COLO668 (cell line): ENCODE measurements around the gene CEP76.

Experiments
- DNase-seq: peaks from one replicate; lab custom pipeline; 2025; ENCODE audit not compliant: unreplicated experiment; lab: John Stamatoyannopoulos, UW

CEP76 gene

DNA sequence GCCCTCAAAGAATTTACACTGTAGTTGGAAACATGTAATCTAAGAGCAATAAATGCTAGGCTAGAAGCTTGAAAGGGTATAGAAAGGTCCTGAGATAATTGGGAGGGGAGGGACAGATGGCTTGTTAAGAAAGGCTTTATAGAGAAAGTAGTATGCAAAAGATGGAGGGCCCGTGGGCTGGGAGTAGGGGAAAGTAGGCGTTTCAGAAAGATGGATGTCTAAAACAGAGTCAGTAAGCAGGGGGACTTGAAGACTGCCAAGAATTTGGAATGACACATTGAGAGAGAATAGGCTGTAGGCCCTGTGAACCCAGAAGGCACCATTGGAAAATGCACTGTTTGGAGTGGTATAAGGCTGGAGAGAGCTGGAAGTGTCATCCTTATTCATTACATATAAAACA, 1.1 kb upstream of the CEP76 start:
- DNase-seq, result no peak

DNA sequence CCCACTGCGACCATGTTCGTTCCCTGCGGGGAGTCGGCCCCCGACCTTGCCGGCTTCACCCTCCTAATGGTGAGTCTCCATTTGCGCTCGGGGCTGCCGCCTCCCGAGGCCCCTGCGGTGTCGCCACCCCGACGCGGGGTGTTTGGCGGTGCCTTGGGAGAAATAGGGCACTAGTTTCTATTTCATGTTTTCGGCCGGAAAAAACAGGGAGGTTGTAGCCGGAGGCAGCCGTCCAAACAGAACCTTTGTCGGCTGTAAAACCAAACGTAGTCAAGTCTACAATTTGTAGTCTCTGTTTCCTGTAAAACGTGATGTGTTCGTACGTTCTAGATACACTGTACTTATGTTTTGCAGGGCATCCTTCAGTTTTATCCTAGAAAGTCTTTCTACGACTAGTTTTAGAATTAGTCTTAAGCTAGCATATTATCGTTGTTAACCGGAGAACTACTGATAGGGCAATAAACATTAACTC, 609 bp upstream of the CEP76 start:
- DNase-seq, result no peak

GRCh38 chr18:12701161-12701560, 1.4 kb downstream of the CEP76 start:
- DNase-seq, result no peak

DNA sequence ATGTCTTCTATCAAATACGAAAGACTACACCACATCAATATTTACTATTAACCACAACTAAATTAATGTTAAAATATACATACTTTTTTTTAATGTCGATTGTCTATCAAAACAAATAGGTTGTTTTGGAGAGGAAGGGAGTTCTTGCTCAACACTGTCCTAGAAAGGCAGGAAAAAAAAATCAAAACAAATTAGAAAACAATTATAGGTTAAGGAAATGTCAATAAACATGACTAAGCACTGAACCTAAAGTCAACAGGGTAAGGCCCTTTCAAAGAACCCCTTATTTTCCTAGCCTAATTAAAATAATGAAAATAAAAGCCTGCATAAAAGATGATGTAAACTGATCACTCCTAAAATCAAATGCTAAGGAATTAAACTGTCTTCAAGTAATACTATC, 2.8 kb downstream of the CEP76 start:
- no peak for DNase-seq

GRCh38 chr18:12694032-12694431, 8.5 kb downstream of the CEP76 start:
- no peak for DNase-seq

GRCh38 chr18:12692206-12692605, 10.3 kb downstream of the CEP76 start:
- DNase-seq, result no peak

DNA sequence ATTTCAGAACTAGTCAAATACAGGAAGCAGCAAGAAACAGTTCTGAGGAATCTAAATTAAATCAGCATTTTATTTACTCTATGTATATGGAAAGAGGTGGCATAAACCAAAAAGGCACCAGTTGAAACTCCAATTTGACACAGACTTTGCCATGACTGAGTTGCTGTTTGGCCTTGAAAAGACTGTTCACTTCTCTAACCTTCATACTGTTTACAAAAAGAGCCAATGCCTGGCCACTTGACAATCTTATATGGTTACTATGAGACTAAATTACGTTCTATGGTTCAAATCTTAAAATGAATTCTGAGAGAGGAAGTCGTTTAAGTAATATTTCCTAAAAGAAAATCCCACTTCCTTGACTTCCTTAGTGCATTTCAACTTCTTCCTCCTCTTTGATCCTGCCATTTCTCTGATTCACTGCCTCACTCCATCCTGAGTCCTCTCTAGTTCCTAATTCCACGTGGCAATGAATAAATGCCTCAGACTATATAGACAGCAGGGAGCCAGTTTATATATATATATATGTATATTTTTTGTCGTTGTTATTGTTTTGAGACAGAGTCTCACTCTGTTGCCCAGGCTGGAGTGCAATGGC, 13.2 kb downstream of the CEP76 start:
- DNase-seq, result no peak

GRCh38 chr18:12686100-12686499, 16.4 kb downstream of the CEP76 start:
- DNase-seq, result no peak

- no peak for DNase-seq
These were observed 23.2 kb downstream of the CEP76 start for GRCh38 chr18:12679183-12679786.

GRCh38 chr18:12668041-12668440, 34.5 kb downstream of the CEP76 start:
- no peak for DNase-seq

GRCh38 chr18:12659904-12660605, 42.5 kb downstream of the CEP76 start:
- DNase-seq, result peak; percentile 35

- peak; percentile 65 for DNase-seq
These were observed 43.9 kb downstream of the CEP76 start for GRCh38 chr18:12658426-12659138.

DNA sequence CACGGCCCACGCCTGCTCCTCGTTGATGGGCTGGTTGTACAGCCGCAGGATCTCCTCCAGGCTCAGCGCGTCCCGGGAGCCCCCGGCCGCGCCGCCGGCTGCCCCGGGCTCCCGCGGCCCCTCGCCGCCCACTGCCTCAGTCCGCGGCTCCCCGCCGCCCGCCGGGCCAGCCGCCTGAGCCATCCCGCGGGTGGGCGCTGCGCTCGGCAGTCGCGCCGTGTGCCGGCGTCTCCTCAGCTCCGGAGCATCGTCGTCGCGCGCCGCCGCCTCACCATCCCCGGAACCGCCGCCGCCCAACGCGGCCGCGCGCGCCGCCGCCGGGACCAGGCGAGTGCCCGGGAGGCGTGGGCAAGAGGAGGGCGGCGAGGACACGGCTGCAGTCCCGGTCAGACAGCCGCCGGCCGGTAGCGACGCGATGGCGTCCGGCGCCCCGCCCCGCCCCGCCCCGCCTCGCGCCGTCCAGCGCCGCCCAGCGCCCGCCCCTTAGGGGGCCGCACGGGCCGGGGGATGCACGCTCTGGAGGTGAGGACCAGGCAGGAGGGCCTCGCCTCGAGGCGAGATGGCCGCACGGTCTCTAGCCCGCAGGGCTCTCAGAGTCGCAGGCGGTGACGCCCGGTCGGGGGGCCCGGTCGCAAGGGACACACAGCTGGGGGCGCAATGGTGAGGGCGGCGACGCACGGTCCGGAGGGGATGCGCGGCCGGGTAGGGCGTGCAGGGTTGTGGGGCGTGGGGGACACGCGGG, 44.7 kb downstream of the CEP76 start, which contains the start of gene SPIRE1:
TSS of gene SPIRE1 (minus strand) at position 424 of the 742 bp plus-strand sequence. CDS start at position 183, 241 bp downstream.
- DNase-seq, result peak; percentile 80

- peak; percentile 70 for DNase-seq
These were observed 45.4 kb downstream of the CEP76 start for GRCh38 chr18:12656938-12657683.

- no peak for DNase-seq
These were observed 46.0 kb downstream of the CEP76 start for GRCh38 chr18:12656605-12656937.

GRCh38 chr18:12654971-12655370, 47.6 kb downstream of the CEP76 start:
- no peak for DNase-seq

DNA sequence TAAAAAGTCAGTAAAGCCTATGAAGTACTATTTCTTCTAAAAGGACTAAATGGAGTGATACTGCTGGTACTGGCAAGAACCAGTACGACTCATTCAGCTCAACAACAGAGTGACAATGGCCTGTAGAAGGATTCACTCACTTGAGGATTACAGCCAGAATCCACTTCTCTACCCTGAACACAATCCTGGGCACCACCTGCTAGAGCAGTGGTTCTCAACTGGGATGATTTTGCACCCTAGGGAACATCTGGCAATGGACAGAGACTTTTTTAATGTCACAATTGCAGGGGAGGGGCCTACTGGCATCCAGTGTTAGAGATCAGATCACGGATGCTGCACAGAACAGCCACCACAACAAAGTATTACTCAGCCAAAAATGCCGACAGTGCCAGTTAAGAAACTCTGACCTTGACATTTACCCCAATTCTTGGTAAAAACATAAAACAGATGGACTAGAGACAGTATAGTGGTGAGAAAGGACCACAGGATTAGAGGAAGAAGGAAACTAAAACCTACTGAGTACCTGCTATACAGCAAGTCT, 49.6 kb downstream of the CEP76 start:
- no peak for DNase-seq

DNA sequence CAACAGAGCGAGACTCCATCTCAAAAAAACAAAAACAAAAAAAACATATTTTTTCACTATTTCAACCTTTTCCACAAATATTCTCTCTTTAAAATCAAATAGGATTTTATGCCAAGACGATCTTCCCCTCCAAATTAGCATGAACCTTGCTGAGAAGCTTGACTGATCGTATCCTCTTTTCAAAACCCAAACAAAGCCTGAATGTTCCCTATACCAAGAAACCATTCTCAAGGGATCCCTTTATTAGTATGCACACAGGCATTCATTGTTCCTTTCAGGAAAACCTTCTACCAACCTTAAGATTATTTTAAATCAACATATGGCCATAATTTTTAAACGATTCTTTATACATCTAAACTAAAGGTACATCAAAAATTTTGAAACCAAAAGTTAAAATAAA, 50.9 kb downstream of the CEP76 start:
- no peak for DNase-seq

GRCh38 chr18:12647773-12648172, 54.8 kb downstream of the CEP76 start:
- no peak for DNase-seq

GRCh38 chr18:12645751-12646203, 56.7 kb downstream of the CEP76 start:
- DNase-seq, result no peak
